Chondrocyte (in vitro differentiated cells): ENCODE measurements around the gene AUTS2. TPM values are rescaled to one million over a fixed set of nuclear protein-coding genes. Genes with fewer than 3 reads are reported as not detected.

Experiments
- DNase-seq: peaks from one replicate; pipeline ENCODE4 v3.0.0; 2021; ENCODE audit warnings: mixed read lengths, low spot score
- H3K27ac Mint-ChIP-seq: one replicate; pipeline ENCODE4 v1.8.0; 2021; ENCODE audit warnings: mild to moderate bottlenecking, moderate library complexity, mixed read lengths; ENCODE audit not compliant: unreplicated experiment
- H3K27me3 Mint-ChIP-seq: 2 replicates; pipeline ENCODE4 v1.8.0; 2021; ENCODE audit warnings: low read depth, mixed read lengths
- H3K36me3 Mint-ChIP-seq: 2 replicates; pipeline ENCODE4 v1.8.0; 2021; ENCODE audit warnings: low read depth, mixed read lengths
- H3K4me1 Mint-ChIP-seq: 2 replicates; pipeline ENCODE4 v1.8.0; 2021; ENCODE audit warnings: low read depth, mild to moderate bottlenecking, mixed read lengths
- H3K4me3 Mint-ChIP-seq: one replicate; pipeline ENCODE4 v1.8.0; 2021; ENCODE audit warnings: mild to moderate bottlenecking, moderate library complexity, mixed read lengths; ENCODE audit not compliant: unreplicated experiment
- H3K9me3 Mint-ChIP-seq: 2 replicates; pipeline ENCODE4 v1.8.0; 2021; ENCODE audit warnings: low read depth, mixed read lengths
- CTCF ChIP-seq: fragments of 200-600 bp; sonication (generic); IDR thresholded peaks from 2 replicates; pipeline ENCODE4 v1.5.0; 2021; ENCODE audit warnings: antibody characterized with exemption, mild to moderate bottlenecking, moderate library complexity
- total RNA-seq: library from RNA; stranded (reverse); gene quantifications from 3 replicates; pipeline ENCODE4 v1.2.1, GENCODE V29; 2021

AUTS2 gene
- total RNA-seq, 1 donor from 2014 or later = 31.5 TPM

DNA sequence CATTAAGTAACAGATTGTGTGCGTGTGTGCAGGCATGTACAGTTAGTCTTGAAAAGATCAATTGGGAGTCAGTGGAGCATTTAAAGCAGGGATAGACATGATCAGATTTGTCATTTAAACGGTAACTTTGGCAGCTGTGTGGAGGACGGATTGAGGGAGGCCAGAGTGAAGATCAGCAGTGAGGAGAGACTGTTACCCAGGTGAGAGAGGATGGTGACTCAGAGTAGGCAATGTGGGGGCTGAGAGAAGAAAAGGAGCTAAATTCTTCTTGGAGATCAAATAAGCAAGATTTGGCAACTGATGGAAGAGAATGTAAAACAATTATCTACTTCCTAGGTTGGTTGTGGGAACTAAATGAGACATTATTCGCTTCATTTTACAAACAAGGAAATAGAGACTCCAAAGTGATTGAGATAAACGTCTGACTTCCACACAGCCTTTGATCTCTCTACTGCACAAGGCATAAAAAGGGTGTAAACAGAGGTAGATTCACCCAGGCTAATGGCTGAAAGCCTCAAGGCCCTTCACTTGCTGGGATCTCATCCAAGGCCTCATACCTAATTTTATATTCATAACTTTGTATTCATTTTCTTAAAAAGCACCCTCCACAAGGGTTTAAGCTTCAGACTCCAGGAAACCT lies 868.6 kb downstream of the AUTS2 start:
- Mint-ChIP-seq H3K4me1 (no peaks in the 10 kb centered on the region), H3K36me3 (no peaks in the 10 kb centered on the region), H3K27me3 (no peaks in the 10 kb centered on the region), H3K9me3 (peaks cover 3% of the 10 kb centered on the region), H3K27ac (no peak overlapping the region), H3K4me3 (no peak overlapping the region)
- DNase-seq = no peak
- no peak for TF ChIP-seq CTCF

- H3K4me1 Mint-ChIP-seq = no peaks in the 10 kb centered on the region
- H3K27me3 Mint-ChIP-seq = no peaks in the 10 kb centered on the region
- H3K27ac Mint-ChIP-seq = no peak overlapping the region
- DNase-seq = no peak
- no peaks in the 10 kb centered on the region for H3K36me3 Mint-ChIP-seq
- H3K4me3 Mint-ChIP-seq = no peak overlapping the region
- H3K9me3 Mint-ChIP-seq = peaks cover 3% of the 10 kb centered on the region
- TF ChIP-seq CTCF = no peak
Measured at GRCh38 chr7:70470746-70471145, 872.5 kb downstream of the AUTS2 start.

DNA sequence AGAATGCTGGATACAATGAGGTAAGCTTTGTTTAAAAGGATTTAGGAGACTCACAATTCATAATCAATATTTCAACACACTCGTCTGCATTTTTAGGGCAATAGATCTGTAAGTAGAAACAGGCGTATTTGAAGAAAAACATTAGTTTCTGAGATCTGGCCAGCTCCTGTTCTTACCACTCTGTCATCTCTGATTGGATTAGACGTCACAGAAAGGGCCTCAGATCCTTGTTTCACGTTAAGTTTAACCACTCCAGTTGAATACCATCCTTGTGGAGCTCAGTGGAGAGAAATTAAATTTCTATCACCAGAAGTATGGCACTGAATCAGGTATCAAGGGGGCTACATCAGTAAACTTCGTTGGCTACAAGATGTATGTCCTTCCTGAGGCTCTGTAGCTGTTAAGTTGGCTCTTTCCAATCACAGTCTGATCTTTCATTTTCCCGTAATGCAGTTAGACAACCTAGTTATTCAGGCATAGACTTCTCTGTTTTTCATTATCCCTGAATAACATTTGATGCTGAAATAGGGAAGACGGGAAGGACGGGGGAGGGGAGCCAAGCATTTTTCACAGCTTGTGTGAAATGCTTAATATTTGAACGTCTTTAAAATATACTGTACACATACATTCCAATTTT lies 874.4 kb downstream of the AUTS2 start:
- no peaks in the 10 kb centered on the region for H3K27me3 Mint-ChIP-seq
- H3K27ac Mint-ChIP-seq = no peak overlapping the region
- no peak for DNase-seq
- H3K9me3 Mint-ChIP-seq = no peaks in the 10 kb centered on the region
- H3K4me3 Mint-ChIP-seq = no peak overlapping the region
- peaks cover 6% of the 10 kb centered on the region for H3K4me1 Mint-ChIP-seq
- TF ChIP-seq CTCF = no peak
- H3K36me3 Mint-ChIP-seq = no peaks in the 10 kb centered on the region

DNA sequence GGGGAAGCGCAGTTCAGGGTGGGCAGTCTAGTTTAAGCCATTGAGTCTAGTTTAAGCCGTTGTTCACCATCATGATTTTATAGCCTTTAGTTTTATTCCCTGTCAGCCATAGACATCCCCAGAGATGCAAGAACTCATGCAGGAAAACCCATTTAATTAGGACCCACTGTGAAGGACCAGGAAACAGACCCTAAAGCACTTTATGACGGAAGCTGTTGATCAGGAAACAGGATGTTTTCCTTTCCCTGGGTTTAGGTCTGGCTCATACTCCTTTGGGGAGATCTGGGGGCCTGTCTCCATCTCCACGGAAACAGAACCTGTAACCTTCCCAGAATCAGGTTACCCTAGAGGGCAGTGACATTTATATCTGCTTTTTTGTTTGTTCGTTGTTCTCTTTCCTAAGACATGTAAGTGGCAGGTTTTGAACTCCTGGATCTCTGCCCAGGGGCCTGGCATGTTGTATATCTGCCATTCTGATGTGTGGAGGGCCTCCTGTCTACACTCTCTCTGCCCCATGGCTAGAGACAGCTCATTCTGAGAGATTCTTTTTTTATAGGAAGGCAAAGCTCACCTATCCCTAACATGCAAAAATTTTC lies 876.5 kb downstream of the AUTS2 start:
- H3K4me1 Mint-ChIP-seq = peaks cover 6% of the 10 kb centered on the region
- no peaks in the 10 kb centered on the region for H3K36me3 Mint-ChIP-seq
- no peak overlapping the region for H3K4me3 Mint-ChIP-seq
- DNase-seq = no peak
- no peak overlapping the region for H3K27ac Mint-ChIP-seq
- H3K27me3 Mint-ChIP-seq = no peaks in the 10 kb centered on the region
- no peaks in the 10 kb centered on the region for H3K9me3 Mint-ChIP-seq
- no peak for TF ChIP-seq CTCF

DNA sequence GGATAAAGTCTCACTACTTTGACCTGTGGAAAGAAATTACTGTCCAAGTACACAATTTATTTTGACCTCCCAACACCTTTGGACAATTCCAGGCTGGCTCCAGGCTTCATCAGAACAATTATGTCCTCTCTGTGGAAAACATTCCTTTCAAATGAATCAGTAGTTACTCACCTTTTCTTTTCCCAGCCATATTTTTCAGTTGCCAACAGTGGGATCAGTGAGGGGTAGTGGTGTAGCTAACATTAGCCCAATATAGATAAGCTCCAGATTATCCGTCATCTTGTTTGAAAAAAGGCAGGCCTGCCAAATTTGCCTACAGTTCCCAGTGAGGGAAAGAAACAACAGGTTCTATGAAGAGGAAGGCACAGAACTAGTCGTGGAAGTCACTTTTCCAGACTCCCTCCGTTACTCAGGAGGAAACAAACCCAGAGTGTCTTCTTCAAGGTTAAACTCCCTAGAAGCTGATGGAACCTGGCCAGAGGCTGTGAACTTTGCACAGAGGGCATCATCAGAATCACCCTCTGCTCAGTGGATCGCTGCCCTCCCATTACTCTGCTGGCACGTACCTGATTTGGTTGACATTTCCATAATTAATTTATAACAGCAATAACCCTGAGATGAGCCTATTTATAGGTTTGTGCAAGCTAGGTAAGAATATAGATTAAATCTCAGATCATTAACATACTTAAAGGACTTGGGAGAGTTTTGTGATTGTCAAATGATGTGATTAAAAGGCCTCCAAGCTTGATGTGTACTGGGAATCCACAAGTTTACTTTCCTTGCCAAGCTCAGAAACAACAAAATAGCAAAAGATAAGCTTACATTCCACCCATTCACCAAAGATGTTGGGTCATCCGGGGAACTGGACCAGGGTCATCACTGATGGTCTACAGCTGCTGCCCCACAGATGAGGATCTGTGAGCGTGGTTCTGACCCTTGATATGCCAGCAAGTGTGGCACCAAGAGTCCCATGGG lies 879.0 kb downstream of the AUTS2 start:
- Mint-ChIP-seq H3K4me3 (no peak overlapping the region), H3K9me3 (no peaks in the 10 kb centered on the region), H3K27me3 (no peaks in the 10 kb centered on the region), H3K4me1 (peaks cover 6% of the 10 kb centered on the region), H3K27ac (no peak overlapping the region), H3K36me3 (no peaks in the 10 kb centered on the region)
- DNase-seq = no peak
- no peak for TF ChIP-seq CTCF
